Hepatocyte (in vitro differentiated cells): ENCODE data around the gene TIPARP.

Experiments
- EZH2 ChIP-seq: fragments of 200-600 bp; sonication (generic); IDR thresholded peaks from 2 replicates; pipeline ENCODE4 v1.6.1; 2016; ENCODE audit warnings: antibody characterized with exemption, mild to moderate bottlenecking, borderline replicate concordance
- EZH2phosphoT487 ChIP-seq: fragments of 200-600 bp; sonication (generic); IDR thresholded peaks from one replicate; pipeline ENCODE4 v1.6.1; 2018; ENCODE audit warnings: antibody characterized with exemption, mild to moderate bottlenecking, low read depth, moderate library complexity; ENCODE audit not compliant: unreplicated experiment, severe bottlenecking

- TF ChIP-seq EZH2phosphoT487 (no peak), EZH2 (no peak)
These were observed 47.6 kb downstream of the TIPARP start for GRCh38 chr3:156721687-156722618.
